ENCODE measurements around the gene SLC22A1.

SLC22A1 gene

DNA sequence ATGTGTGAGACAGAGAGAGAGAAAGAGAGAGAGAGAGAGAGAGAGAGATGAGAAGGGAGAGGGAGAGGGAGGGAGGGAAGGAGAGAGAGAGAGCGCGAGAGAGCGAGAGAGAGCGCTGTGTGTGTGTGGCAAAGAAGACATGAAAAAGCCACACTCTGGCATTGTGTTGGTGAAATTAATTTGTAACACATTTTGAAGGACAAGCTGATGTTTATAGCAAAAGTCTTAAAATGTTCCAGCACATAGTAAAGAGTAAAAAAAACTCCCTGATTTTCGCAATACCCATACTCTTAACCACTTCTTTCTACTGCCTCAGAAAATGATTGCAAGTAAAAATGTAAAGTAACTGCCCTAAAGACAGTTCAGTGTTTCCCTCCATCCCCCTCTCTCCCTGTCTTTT is 56.7 kb downstream of the SLC22A1 start:
- no peak for DNase-seq

DNA sequence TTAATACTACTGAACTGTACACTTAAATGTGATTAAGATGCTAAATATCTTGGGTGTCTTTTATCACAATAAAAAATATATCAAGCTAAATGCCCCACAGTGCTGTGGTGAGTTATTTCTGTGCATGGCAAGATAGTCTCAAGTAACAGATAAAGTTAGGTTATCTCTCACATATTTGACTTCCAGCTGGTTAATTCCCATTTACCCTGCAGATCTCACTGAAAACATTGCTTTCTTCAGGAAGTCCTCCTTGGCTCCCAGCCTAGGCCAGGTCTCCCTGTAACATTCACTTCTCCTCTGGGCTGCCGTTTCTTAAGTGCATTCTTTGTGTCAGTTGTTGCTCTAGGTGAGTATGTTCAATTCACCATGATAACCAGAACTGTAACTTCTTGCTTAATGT is 59.1 kb downstream of the SLC22A1 start:
- no peak for DNase-seq

DNA sequence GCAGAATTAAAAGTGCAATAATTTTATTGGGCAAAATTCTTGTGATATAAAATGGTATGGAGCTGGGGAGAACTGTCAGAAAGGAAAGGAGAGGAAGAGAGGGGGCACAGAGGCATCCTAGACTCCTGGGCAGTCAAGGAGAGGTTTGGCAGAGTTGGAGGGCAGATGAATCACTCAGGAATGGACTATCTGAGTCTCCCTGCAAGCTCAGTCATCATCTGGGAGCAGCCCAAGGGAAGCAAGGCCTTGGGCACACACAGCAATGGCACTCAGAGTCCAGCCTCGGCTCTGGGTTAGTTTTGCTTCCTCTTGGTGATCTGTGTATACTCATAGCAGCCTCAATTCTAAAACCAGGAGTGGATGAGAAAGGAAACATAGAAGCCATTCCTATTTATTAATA is 67.2 kb downstream of the SLC22A1 start:
- DNase-seq, result no peak

DNA sequence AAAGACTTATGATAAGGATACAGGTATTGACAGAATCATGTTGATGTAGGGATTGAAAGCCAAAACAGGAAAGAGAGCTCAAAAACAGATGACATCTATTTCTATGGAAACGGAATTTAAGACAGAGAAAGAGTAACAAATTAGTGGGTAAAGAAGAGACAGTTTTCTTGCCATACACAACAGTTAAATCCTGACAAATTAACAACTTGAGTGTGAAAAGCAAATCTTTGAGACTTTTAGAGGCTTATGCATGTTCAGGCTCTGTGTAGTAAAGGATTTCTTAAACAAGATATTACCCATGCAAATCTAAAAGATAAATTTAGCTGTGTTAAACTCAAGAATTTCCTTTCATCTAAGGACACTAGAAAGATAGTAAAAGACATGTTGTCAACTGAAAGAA is 68.5 kb downstream of the SLC22A1 start:
- no peak for DNase-seq

DNA sequence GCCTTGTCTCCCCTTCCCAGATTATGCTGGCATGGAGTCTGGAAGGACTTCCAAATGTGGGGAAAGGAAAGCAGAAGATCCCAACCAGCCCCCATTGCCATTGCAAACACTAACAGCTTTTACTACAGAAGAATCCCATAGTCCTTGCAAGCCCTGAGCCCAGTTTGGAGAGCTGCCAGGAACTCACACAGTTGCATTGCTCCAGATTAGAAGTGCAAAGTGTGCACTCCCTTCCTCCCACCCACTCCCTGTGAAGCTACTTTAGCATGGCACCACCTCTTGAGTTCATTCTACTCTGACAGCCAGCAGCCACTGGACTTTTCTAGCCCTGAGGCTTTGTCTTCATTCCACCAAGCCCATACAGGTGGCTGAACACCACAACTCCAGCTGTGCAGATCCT is 69.4 kb downstream of the SLC22A1 start:
- no peak for DNase-seq

DNA sequence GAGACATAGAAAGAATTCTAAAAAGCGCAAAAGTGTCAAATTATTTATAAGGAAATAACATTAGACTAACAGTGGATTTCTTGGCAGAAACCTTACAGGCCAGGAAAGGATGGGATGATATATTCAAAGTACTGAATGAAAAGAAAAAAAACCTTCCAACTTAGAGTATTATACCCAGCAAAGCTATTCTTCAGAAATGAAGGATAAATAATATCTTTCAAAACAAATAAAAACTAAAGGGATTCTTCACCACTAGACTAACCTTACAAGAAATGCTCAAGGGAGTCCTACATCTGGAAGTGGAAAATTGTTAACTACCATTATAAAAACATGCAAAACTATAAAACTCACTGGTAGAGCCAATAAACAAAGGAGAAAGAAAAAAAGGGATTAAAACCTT is 71.2 kb downstream of the SLC22A1 start:
- no peak for DNase-seq

DNA sequence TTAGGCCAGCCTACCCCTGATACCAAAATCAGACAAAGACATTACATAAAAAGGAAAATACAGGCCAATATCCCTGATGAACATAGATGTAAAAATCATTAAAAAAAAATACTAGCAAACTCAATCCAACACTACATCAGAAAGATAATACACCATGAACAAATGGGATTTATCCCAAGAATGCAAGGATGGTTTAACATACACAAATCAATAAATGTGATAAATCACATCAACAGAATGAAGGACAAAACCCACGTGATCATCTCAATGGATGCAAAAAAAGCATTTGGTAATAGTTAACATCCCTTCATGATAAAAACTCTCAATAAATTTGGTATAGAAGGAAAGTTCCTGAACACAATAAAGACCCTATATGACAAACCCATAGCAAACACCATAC is 73.2 kb downstream of the SLC22A1 start:
- no peak for DNase-seq

DNA sequence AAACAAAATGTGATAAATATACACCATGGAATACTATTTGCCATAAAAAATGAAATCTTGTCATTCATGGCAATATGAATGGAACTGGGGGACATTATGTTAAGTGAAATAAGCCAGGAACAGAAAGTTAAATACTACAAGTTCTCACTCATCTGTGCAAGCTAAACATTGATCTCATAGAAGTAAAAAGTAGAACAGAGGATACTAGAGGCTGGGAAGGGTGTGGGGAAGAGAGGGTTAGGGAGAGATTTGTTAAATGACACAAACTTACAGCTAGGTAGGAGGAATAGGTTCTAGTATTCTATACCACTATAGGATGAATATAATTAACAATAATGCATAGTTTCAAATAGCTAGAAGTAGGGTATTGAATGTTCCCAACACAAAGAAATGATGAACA is 76.0 kb downstream of the SLC22A1 start:
- DNase-seq, result no peak

DNA sequence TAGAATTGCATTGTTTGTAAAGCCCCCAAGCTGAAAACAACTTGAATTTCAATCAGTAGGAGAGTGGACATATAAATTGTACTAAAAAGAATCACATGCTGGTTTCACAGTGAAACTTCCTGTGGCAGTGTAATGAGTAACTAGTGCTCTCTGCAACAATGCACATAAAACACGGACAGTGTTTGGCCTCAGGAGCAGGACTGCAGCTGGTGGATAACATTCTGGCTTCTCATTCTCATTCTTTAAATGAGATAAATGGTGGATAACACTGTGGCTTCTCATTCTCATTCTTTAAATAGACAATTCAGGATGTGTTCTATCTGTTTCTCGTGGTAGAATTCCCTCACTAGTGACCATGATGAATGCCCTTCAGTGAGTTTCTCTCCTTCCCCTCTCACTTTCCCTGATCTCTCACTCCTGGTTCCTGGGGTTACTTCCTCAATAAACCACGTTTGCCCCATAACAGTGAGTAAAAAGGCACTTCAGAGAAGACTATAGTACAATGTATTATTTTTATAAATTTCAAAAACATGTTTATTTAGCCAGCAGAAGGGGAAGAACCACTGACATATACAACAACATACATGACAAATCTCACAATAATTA is 77.1 kb downstream of the SLC22A1 start:
- no peak for DNase-seq

DNA sequence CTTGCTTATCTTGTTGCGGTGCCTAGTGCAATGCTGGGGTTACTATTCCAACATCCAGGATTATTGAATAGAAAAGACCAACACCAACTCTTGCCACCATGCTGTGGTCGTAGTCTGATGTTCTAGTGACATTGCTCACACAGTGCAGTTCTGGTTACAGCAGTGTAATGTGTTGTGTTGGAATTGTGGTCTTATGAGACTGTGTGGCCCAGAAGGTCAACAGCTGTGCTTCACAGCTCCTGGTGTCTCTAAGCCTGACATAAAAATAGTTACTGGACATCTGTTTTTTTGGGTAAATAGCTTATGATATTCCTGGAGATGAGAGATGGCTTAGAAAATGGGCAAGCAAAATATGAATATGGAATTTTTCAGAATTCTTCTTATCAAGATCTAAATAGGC is 79.4 kb downstream of the SLC22A1 start:
- no peak for DNase-seq

DNA sequence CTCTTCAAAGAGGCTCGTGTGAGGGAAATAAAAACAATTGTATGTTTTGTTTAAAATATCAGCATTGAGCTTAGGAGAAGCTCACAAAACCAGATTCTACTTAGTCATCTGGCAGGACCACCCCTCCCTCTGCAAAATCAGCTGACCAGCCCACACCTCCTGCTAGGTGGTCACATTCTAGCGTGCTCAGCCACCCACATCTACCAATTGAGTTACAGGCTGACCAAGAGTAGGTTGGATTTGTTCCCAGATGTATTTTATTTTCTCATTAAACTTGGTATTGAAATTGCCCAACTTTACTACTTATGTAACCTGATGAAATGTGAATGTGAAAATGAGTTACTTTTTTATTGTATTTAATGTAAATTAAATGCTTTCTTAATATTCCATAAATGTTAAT is 80.8 kb downstream of the SLC22A1 start:
- DNase-seq, result no peak

DNA sequence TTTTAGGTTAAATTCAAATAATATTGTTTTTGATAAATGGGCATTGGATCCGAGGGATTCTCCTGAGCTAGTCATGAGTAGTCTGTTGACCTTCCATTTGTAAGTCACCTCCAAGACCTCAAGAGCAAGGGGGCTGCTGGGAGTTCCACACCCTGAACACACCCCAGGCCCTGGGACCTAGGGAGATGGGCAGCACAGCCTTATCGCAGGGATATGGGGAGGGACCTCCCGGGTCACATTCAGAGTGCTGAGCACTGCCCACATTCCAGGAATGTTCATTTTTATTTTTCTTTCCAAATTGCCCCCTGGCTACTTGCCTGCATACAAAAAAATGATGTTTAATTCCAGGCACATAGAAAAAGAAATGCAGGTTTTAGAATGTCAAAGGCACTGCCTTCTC is 81.5 kb downstream of the SLC22A1 start:
- no peak for DNase-seq

DNA sequence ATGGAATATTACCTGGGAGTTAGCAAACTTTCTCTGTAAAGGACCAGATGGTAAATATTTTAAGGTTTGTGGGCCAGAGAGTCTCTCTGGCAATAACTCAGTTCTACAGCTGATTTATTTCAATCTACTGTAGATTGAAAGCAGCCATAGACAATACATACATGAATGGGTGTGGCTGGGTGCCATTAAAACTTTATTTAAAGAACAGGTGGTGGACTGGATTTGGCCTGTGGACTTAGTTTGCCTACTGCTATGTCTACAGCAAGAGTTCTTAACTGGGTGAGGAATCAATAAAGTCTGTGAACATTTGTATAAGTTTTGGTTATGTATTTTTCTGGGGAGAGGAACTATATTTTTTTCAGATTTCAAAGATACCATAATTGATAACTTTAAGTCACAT is 81.9 kb downstream of the SLC22A1 start:
- DNase-seq, result no peak

DNA sequence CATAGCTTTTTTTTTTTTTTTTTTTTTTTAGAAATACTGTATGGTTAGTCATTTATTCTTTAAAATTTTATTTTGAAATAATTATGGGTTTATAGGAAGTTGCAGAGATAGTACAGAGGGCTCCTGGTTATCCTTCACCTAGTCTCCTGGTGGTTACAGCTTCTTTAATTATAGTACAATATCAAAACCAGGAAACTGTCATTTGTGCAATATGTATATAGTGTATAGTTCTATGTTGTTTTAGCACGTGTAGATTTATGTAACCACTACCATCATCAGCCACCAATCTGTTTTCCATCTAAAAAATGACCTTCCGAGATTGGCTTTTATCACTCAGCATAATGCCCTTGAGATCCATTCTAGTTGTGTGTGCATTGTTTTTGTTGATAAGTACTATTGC is 82.3 kb downstream of the SLC22A1 start:
- no peak for DNase-seq

DNA sequence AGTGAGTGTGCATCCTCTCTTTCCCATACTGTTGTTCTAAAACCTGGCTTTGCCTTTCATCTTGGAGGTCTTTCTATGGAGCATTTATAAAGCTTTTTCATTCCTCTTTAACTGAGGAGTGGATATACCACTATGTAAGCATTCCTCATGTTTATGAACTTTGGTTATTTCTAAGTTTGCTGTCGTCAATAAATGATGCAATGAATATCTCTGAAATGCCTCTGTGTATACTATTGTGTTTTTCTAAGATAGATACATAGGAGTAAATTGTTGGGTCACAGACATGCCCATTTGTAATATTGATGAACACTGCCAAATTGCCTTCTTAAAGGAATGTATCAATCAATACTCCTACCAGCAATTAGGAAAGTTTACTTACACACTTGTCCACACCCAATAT is 83.1 kb downstream of the SLC22A1 start:
- no peak for DNase-seq

DNA sequence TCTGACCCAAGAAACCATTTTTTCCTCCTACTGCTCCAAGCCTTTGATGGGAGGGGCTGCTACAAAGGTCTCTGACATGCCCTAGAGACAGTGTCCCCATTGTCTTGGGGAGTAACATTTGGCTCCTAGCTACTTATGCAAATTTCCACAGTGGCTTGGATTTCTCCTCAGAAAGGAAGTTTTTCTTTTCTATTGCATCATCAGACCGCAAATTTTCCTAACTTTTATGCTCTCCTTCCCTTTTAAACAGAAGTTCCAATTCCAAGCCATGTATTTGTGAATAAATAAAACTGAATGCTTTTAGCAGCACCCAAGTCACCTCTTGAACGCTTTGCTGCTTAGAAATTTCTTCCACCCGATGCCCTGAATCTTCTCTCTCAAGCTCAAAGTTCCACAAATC is 86.0 kb downstream of the SLC22A1 start:
- DNase-seq, result no peak

All from GDM1 (cell line).